Pancreas (tissue), 10 donors: ENCODE results near the gene TEX22. TPM values are rescaled to one million over a fixed set of nuclear protein-coding genes. Genes with fewer than 3 reads are reported as not detected.

Source experiments
- ATAC-seq, 4 donors: fragments of 200-7000 bp; cut with Tn5 transposase; one replicate each; pipeline versions ENCODE4 v1.8.0 to v1.9.1; 2020; ENCODE audit warnings: mild to moderate bottlenecking in 4 of 4, moderate library complexity in 4 of 4
- DNase-seq, 6 donors: peaks; one replicate each; pipeline ENCODE4 v3.0.0-alpha.2; 2020
- FAIRE-seq: peaks from 2 replicates; lab custom pipeline; 2012; peaks lifted over from hg19 to GRCh38; lab: Jason Lieb, UNC
- H3K27ac ChIP-seq, 4 donors: fragments of 200-600 bp; sonication (generic); 1 replicate in 3 of 4; 2 replicates in 1 of 4; pipeline versions ENCODE4 v1.5.0 to v1.8.0; 2020
- H3K27me3 ChIP-seq, 4 donors: fragments of 200-600 bp; one replicate each; pipeline ENCODE4 v1.8.0; 2021
- H3K36me3 ChIP-seq, 3 donors: fragments of 200-600 bp; sonication (generic) in 1 of 3; one replicate each; pipeline versions ENCODE4 v1.5.0 to v1.8.0; 2020 to 2021
- H3K4me1 ChIP-seq, 3 donors: fragments of 200-600 bp; one replicate each; pipeline ENCODE4 v1.8.0; 2021
- H3K4me3 ChIP-seq, 4 donors: fragments of 200-600 bp; sonication (generic) in 2 of 4; one replicate each; pipeline versions ENCODE4 v1.5.0 to v1.8.0; 2020 to 2021
- H3K9me3 ChIP-seq, 4 donors: fragments of 200-600 bp; one replicate each; pipeline ENCODE4 v1.8.0; 2021
- CTCF ChIP-seq, 4 donors: fragments of 200-600 bp; sonication (generic) in 3 of 4; IDR thresholded peaks; one replicate each; pipeline versions ENCODE4 v1.5.0 to v1.8.0; 2021; ENCODE audit warnings: antibody characterized with exemption in 4 of 4
- WGBS, 2 donors: extraction: QIAGEN DNeasy Blood & Tissue Kit; methylation state at CpG; one replicate each; pipeline ENCODE4 v1.1.7; 2013; 5-methylcytosine and 5-hydroxymethylcytosine counted together
- intact Hi-C, 3 donors: fragments of 100-400 bp; cut with DNase I; formaldehyde crosslinking; loops; one replicate each; pipeline versions ENCODE4 v1.11.1 to v1.14.2; 2022
- polyA plus RNA-seq, 2 donors: library from polyadenylated mRNA; stranded (reverse); fragments of 200-250 nt; gene quantifications; one replicate each; pipeline ENCODE4 v1.2.3, GENCODE V29; 2013
- total RNA-seq, 6 donors: library from RNA; stranded (reverse); fragmentation: NEBNext Ultra II Directional in 4 of 6; extraction: Animal tissue kit (Norgen Biotek cat#: 25700) in 4 of 6; gene quantifications; one replicate each; pipeline versions ENCODE4 v1.2.1 to v1.2.4, GENCODE V29; 2021 to 2023
- donor health status: healthy with polysubstance abuse.
- donor health status: DM: no; HTN: no; CAD: no; lungs with moderate emphysema.
- donor health status: DM: no; HTN: no; CAD: no.
- donor health status: control.
- donor health status: control.
- donor health status: Bipolar disorder and iron deficiency.
- donor health status: DM: yes; HTN: yes; CAD: no.
- donor health status: DM: no; HTN: no; CAD: no.
- donor health status: DM: no; HTN: no; CAD: no.
- donor health status: DM: yes; HTN: yes; CAD: no.

The TEX22 gene
- total and polyA plus RNA-seq, 8 donors = 0.14 to 2.4 (median 1.1) TPM

GRCh38 chr14:105379946-105380345 lies 18.4 kb upstream of the TEX22 start:
- Histone ChIP-seq H3K36me3 (peaks cover 0 to 29% (median 2%) of the 10 kb centered on the region in 3 donors), H3K9me3 (no peaks in the 10 kb centered on the region), H3K27me3 (no peaks in the 10 kb centered on the region), H3K4me3 (no peak overlapping the region), H3K27ac (no peak overlapping the region), H3K4me1 (no peaks in the 10 kb centered on the region)
- no peak for TF ChIP-seq CTCF (IDR thresholded peaks at IDR 0.05)
- ATAC-seq (no peak), DNase-seq (peak in 3 of 6 donors; percentile 21 to 69 (median 45)), FAIRE-seq (no peak)
- 96% methylated on average over 14 of the region's 14 CpGs for WGBS, 2 donors
- intact Hi-C loops = no loop called here

GRCh38 chr14:105380756-105381155 lies 17.6 kb upstream of the TEX22 start:
- no peak for ATAC-seq
- H3K9me3 ChIP-seq = no peaks in the 10 kb centered on the region
- 89 to 94% methylated on average over 14 to 19 of the region's 19 CpGs for WGBS, 2 donors
- intact Hi-C loops = no loop called here
- no peak for TF ChIP-seq CTCF (IDR thresholded peaks at IDR 0.05)
- H3K27ac ChIP-seq = no peak overlapping the region
- H3K27me3 ChIP-seq = no peaks in the 10 kb centered on the region
- H3K36me3 ChIP-seq = peaks cover 0 to 35% (median 3%) of the 10 kb centered on the region in 3 donors
- H3K4me3 ChIP-seq = no peak overlapping the region
- FAIRE-seq = no peak
- H3K4me1 ChIP-seq = no peaks in the 10 kb centered on the region
- peak in 1 of 6 donors; percentile 18 for DNase-seq

GRCh38 chr14:105381446-105382342 lies 16.6 kb upstream of the TEX22 start:
- no peak overlapping the region for H3K27ac ChIP-seq
- TF ChIP-seq CTCF (IDR thresholded peaks at IDR 0.05) = no peak
- H3K9me3 ChIP-seq = no peaks in the 10 kb centered on the region
- intact Hi-C loops = no loop called here
- H3K4me1 ChIP-seq = no peaks in the 10 kb centered on the region
- no peak overlapping the region for H3K4me3 ChIP-seq
- H3K27me3 ChIP-seq = no peaks in the 10 kb centered on the region
- DNase-seq = peak in 2 of 6 donors; percentile 20 to 67
- no peak for FAIRE-seq
- WGBS, 2 donors = 90 to 93% methylated on average over 27 of the region's 27 CpGs
- ATAC-seq = no peak
- H3K36me3 ChIP-seq = peaks cover 0 to 35% (median 3%) of the 10 kb centered on the region in 3 donors

- intact Hi-C loops = no loop called here
These were observed 15.8 kb upstream of the TEX22 start for GRCh38 chr14:105382343-105383082.

More at GRCh38 chr14:105382343-105383082, 15.8 kb upstream of the TEX22 start:
- FAIRE-seq (no peak), DNase-seq (peak in 3 of 6 donors; percentile 11 to 50 (median 19)), ATAC-seq (no peak)
- H3K36me3 ChIP-seq = peaks cover 0 to 35% (median 3%) of the 10 kb centered on the region in 3 donors
- no peaks in the 10 kb centered on the region for H3K4me1 ChIP-seq
- no peaks in the 10 kb centered on the region for H3K9me3 ChIP-seq
- no peak for TF ChIP-seq CTCF (IDR thresholded peaks at IDR 0.05)
- WGBS, 2 donors = 94 to 96% methylated on average over 26 of the region's 26 CpGs
- no peaks in the 10 kb centered on the region for H3K27me3 ChIP-seq
- H3K4me3 ChIP-seq = no peak overlapping the region
- H3K27ac ChIP-seq = no peak overlapping the region
